ENCODE data around the gene ADAMTS3.

GRCh38 chr4:72422416-72422815 is 146.6 kb downstream of the ADAMTS3 start:
- TF ChIP-seq POLR2A (conservative IDR thresholded peaks at IDR 0.05): no peak
- TF ChIP-seq RBM17 (IDR thresholded peaks at IDR 0.05; ENCODE audit: borderline replicate concordance, low read depth, low read length): no peak
- no peak for TF ChIP-seq RBBP5 (IDR thresholded peaks at IDR 0.05; ENCODE audit: borderline replicate concordance, insufficient read depth, low read length, poor library complexity, severe bottlenecking)
- no peak for TF ChIP-seq NBN (IDR thresholded peaks at IDR 0.05; ENCODE audit: low read depth)
- no peak for TF ChIP-seq TARDBP (IDR thresholded peaks at IDR 0.05)
- TF ChIP-seq POLR2AphosphoS2 (IDR thresholded peaks at IDR 0.05; ENCODE audit: low read length): no peak
- no peak for TF ChIP-seq KDM4B (IDR thresholded peaks at IDR 0.05; ENCODE audit: borderline replicate concordance in 2 of 2, low read depth in 1 of 2)
- no peak for TF ChIP-seq HDAC2 (IDR thresholded peaks at IDR 0.05)
- no peak for TF ChIP-seq ETV5 (CRISPR knock-in tag; IDR thresholded peaks at IDR 0.05; ENCODE audit: low read depth)

Data from K562 (cell line).